Measurements from ENCODE around the gene SND1.

Gene SND1

GRCh38 chr7:128081808-128082207, 429.8 kb downstream of the SND1 start:
- ChIA-PET POLR2A (no interaction called here), CTCF (no interaction called here)
- H3K4me1 ChIP-seq (ENCODE audit: control insufficient read depth, insufficient read depth, low read length), result no peaks in the 10 kb centered on the region
- no peaks in the 10 kb centered on the region for H3K9me3 ChIP-seq (ENCODE audit: control insufficient read depth, insufficient read depth, low read depth, low read length)
- H3K4me3 ChIP-seq (ENCODE audit: low read depth, low read length), result no peak overlapping the region
- no peak for TF ChIP-seq ZNF169 (tag by site-specific recombination; IDR thresholded peaks at IDR 0.05)
- no peak for TF ChIP-seq KLF1 (tag by site-specific recombination; IDR thresholded peaks at IDR 0.05)
- TF ChIP-seq GLIS2 (tag by site-specific recombination; IDR thresholded peaks at IDR 0.05), result no peak
- TF ChIP-seq ZNF510 (tag by site-specific recombination; IDR thresholded peaks at IDR 0.05; ENCODE audit: insufficient replicate concordance), result no peak
- no peak for TF ChIP-seq OSR2 (tag by site-specific recombination; IDR thresholded peaks at IDR 0.05)
- no peak for TF ChIP-seq ZNF560 (tag by site-specific recombination; IDR thresholded peaks at IDR 0.05; ENCODE audit: borderline replicate concordance)
- TF ChIP-seq ZNF658 (tag by site-specific recombination; IDR thresholded peaks at IDR 0.05), result no peak
- no peak for TF ChIP-seq ZNF623 (tag by site-specific recombination; IDR thresholded peaks at IDR 0.05)
- no peak for TF ChIP-seq ZNF174 (tag by site-specific recombination; IDR thresholded peaks at IDR 0.05)
- TF ChIP-seq ZXDB (tag by site-specific recombination; IDR thresholded peaks at IDR 0.05), result no peak
- TF ChIP-seq KLF8 (tag by site-specific recombination; IDR thresholded peaks at IDR 0.05), result no peak
- TF ChIP-seq CTCF (tag by site-specific recombination; IDR thresholded peaks at IDR 0.05), result no peak
- no peak for TF ChIP-seq ZNF16 (tag by site-specific recombination; IDR thresholded peaks at IDR 0.05; ENCODE audit: low read depth)
- TF ChIP-seq ZNF449 (tag by site-specific recombination; IDR thresholded peaks at IDR 0.05), result no peak
- no peak for TF ChIP-seq PRDM10 (tag by site-specific recombination; IDR thresholded peaks at IDR 0.05)
- TF ChIP-seq ZNF473 (tag by site-specific recombination; IDR thresholded peaks at IDR 0.05), result no peak
- H3K27ac ChIP-seq (ENCODE audit: extremely low read depth, low read depth, low read length), result no peak overlapping the region
- H3K36me3 ChIP-seq (ENCODE audit: control insufficient read depth in 2 of 2, insufficient read depth in 1 of 2, low read length in 2 of 2), result peaks cover 0 to 46% of the 10 kb centered on the region in 2 experiments; a peak in 2 of 3 replicates

GRCh38 chr7:128082431-128082830, 430.4 kb downstream of the SND1 start:
- H3K4me3 ChIP-seq (ENCODE audit: low read depth, low read length), result no peak overlapping the region
- POLR2A ChIA-PET, result no interaction called here
- H3K9me3 ChIP-seq (ENCODE audit: control insufficient read depth, insufficient read depth, low read depth, low read length), result no peaks in the 10 kb centered on the region
- H3K36me3 ChIP-seq (ENCODE audit: control insufficient read depth in 2 of 2, insufficient read depth in 1 of 2, low read length in 2 of 2), result peaks cover 0 to 46% of the 10 kb centered on the region in 2 experiments; a peak in 2 of 3 replicates
- CTCF ChIA-PET, result no interaction called here
- H3K4me1 ChIP-seq (ENCODE audit: control insufficient read depth, insufficient read depth, low read length), result no peaks in the 10 kb centered on the region
- no peak overlapping the region for H3K27ac ChIP-seq (ENCODE audit: extremely low read depth, low read depth, low read length)
- no peak for TF ChIP-seq ZNF248 (tag by site-specific recombination; IDR thresholded peaks at IDR 0.05)
- no peak for TF ChIP-seq ZNF18 (tag by site-specific recombination; IDR thresholded peaks at IDR 0.05)
- TF ChIP-seq ZNF239 (tag by site-specific recombination; IDR thresholded peaks at IDR 0.05), result no peak
- no peak for TF ChIP-seq ZNF843 (tag by site-specific recombination; IDR thresholded peaks at IDR 0.05)
- TF ChIP-seq MZF1 (tag by site-specific recombination; IDR thresholded peaks at IDR 0.05; ENCODE audit: borderline replicate concordance), result no peak
- no peak for TF ChIP-seq ZNF302 (tag by site-specific recombination; IDR thresholded peaks at IDR 0.05; ENCODE audit: low read depth)
- TF ChIP-seq KLF16 (tag by site-specific recombination; IDR thresholded peaks at IDR 0.05), result no peak
- TF ChIP-seq BCL11A (tag by site-specific recombination; IDR thresholded peaks at IDR 0.05; ENCODE audit: low read depth), result no peak
- TF ChIP-seq KLF7 (tag by site-specific recombination; IDR thresholded peaks at IDR 0.05; ENCODE audit: borderline replicate concordance), result no peak
- no peak for TF ChIP-seq GLIS1 (tag by site-specific recombination; IDR thresholded peaks at IDR 0.05)
- TF ChIP-seq SP2 (tag by site-specific recombination; IDR thresholded peaks at IDR 0.05), result no peak
- no peak for TF ChIP-seq ZNF292 (tag by site-specific recombination; IDR thresholded peaks at IDR 0.05; ENCODE audit: borderline replicate concordance, low read depth)
